ENCODE data around the gene PREX1.

Gene PREX1

DNA sequence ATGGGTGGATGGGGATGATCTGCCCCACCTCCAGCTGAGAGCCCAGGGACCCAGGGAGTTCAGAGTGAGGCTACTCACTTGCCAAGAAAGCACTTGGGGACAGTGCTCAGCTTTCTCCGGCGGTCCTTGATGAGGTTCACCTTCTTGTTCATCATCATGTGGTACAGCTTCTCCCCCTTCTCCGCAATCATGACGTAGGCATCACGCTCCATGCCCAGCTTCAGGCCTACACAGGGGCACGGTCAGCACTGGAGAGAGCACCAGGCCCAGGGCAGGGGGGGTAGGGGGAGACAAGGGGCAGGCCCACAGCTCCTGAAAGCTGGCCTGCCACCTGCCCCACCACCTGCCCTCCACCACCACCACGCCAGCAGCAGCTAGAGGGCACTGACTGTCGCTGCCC is 139.2 kb downstream of the PREX1 start:
- H3K27me3 ChIP-seq (ENCODE audit: insufficient read depth, poor library complexity, severe bottlenecking) = no peaks in the 10 kb centered on the region

DNA sequence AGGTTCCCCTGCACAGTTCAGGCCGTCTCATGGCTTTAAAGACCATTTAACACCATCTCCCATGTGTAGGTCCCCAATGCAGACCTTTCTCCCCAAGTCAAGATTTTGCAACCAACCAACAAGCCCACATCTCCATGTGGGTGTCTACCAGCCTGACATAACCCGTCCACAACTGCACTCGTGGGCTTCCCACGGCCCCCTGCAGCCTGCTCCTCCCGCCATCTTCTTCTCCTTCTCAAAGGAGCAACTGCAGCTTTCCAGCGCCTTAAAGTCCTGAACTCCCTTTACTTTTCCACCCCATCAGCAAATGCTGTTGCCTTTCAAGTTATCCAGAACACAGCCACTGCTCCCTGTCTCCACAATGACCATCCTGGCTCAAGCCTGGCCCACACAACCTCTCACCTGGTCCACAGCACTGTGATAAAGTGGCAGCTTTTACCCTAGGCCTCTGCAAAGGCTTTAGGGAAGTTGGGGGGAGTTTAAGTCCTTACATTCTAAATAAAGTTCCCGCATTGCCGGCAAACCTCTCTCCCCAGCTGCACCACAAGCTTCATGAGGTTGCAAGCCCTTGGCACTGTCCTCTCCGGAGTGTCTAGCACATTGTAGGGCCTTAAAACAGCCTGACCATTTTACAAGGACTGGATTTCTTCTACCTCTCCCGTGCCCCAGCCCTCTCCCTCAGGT is 140.5 kb downstream of the PREX1 start:
- Histone ChIP-seq H3K4me3 (replicated peaks; ENCODE audit: insufficient read depth, low read length) (no peak overlapping the region), H3K27me3 (ENCODE audit: insufficient read depth, poor library complexity, severe bottlenecking) (no peaks in the 10 kb centered on the region), H3K27ac (replicated peaks) (peak overlapping the region; percentile 74)
- TF ChIP-seq POLR2AphosphoS5 (IDR thresholded peaks at IDR 0.05; ENCODE audit: low read depth) = 0 out of 2 replicates have a peak, but pooled peaks have one; percentile 18
- TF ChIP-seq, protein P1, sequence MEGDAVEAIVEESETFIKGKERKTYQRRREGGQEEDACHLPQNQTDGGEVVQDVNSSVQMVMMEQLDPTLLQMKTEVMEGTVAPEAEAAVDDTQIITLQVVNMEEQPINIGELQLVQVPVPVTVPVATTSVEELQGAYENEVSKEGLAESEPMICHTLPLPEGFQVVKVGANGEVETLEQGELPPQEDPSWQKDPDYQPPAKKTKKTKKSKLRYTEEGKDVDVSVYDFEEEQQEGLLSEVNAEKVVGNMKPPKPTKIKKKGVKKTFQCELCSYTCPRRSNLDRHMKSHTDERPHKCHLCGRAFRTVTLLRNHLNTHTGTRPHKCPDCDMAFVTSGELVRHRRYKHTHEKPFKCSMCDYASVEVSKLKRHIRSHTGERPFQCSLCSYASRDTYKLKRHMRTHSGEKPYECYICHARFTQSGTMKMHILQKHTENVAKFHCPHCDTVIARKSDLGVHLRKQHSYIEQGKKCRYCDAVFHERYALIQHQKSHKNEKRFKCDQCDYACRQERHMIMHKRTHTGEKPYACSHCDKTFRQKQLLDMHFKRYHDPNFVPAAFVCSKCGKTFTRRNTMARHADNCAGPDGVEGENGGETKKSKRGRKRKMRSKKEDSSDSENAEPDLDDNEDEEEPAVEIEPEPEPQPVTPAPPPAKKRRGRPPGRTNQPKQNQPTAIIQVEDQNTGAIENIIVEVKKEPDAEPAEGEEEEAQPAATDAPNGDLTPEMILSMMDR (IDR thresholded peaks at IDR 0.05; ENCODE audit: insufficient read depth, low read length) = no peak
- TF ChIP-seq, protein P2, sequence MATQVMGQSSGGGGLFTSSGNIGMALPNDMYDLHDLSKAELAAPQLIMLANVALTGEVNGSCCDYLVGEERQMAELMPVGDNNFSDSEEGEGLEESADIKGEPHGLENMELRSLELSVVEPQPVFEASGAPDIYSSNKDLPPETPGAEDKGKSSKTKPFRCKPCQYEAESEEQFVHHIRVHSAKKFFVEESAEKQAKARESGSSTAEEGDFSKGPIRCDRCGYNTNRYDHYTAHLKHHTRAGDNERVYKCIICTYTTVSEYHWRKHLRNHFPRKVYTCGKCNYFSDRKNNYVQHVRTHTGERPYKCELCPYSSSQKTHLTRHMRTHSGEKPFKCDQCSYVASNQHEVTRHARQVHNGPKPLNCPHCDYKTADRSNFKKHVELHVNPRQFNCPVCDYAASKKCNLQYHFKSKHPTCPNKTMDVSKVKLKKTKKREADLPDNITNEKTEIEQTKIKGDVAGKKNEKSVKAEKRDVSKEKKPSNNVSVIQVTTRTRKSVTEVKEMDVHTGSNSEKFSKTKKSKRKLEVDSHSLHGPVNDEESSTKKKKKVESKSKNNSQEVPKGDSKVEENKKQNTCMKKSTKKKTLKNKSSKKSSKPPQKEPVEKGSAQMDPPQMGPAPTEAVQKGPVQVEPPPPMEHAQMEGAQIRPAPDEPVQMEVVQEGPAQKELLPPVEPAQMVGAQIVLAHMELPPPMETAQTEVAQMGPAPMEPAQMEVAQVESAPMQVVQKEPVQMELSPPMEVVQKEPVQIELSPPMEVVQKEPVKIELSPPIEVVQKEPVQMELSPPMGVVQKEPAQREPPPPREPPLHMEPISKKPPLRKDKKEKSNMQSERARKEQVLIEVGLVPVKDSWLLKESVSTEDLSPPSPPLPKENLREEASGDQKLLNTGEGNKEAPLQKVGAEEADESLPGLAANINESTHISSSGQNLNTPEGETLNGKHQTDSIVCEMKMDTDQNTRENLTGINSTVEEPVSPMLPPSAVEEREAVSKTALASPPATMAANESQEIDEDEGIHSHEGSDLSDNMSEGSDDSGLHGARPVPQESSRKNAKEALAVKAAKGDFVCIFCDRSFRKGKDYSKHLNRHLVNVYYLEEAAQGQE (IDR thresholded peaks at IDR 0.05; ENCODE audit: insufficient replicate concordance, low read depth) = peak; percentile 64
- DNase-seq (ENCODE audit: low read depth in 1 of 2, low spot score in 1 of 2) = peak in 1 of 2 experiments; percentile 66

More for the DNA sequence above, 139.2 kb downstream of the PREX1 start:
- no peak for TF ChIP-seq GABPA (IDR thresholded peaks at IDR 0.05; ENCODE audit: low read depth)
- no peak for TF ChIP-seq POLR2AphosphoS5 (IDR thresholded peaks at IDR 0.05; ENCODE audit: low read depth)
- no peak for TF ChIP-seq SPI1 (IDR thresholded peaks at IDR 0.05; ENCODE audit: borderline replicate concordance, low read depth)
- TF ChIP-seq, protein P2 (IDR thresholded peaks at IDR 0.05; ENCODE audit: insufficient replicate concordance, low read depth) = no peak
- TF ChIP-seq, protein P1 (IDR thresholded peaks at IDR 0.05; ENCODE audit: insufficient read depth, low read length) = no peak
- Histone ChIP-seq H3K27ac (replicated peaks) (peak overlapping the region; percentile 74), H3K4me3 (replicated peaks; ENCODE audit: insufficient read depth, low read length) (no peak overlapping the region)
- DNase-seq (ENCODE audit: low read depth in 1 of 2, low spot score in 1 of 2) = no peak

DNA sequence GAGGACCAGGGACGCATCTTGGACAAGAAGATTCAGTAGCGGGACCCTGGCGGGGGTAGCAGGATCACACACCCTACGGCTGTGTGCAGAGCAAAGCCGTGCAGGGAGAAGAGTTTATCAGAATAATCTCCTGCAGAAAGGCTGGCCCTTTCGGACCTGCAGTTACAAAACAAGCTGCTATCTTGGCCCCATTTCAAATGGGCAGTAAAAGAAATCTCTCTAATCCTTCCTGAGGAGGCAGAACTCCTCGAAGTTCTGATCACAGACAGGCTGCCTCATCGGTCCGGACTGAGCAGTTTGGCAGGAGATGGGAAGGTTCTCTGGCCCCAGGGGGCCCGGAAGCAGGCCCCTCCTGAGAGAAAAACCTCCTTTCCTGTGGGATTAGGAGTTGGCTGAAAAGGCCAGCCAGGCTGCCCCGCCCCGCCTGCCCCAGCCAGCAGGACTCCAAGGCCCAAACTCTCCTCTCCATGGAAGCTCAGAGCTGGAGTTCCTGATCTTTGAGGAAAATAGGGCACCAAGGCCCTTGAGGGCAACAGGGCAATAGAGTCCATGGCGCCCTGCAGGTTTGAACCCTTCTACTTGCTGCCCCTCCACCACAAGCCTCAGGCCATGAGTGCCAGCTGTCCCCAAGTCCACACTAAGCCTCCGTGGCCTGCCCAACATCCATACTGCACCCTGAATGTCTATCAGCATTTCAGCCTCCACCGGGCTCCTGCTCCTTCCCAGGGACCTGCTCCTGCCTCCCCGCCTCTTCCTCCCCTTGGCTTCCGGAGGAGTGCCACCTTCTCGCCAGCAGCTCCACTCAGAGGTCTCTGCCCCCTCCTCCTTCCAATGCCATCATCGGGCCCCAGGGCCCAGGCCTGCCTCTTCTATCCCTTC is 141.3 kb downstream of the PREX1 start:
- no peak for DNase-seq (ENCODE audit: low read depth in 1 of 2, low spot score in 1 of 2)
- H3K4me3 ChIP-seq (replicated peaks; ENCODE audit: insufficient read depth, low read length) = no peak overlapping the region
- H3K27me3 ChIP-seq (ENCODE audit: insufficient read depth, poor library complexity, severe bottlenecking) = no peaks in the 10 kb centered on the region
- H3K27ac ChIP-seq (replicated peaks) = peak overlapping the region; percentile 74
- TF ChIP-seq GABPA (IDR thresholded peaks at IDR 0.05; ENCODE audit: low read depth) = no peak
- TF ChIP-seq, protein P2 (IDR thresholded peaks at IDR 0.05; ENCODE audit: insufficient replicate concordance, low read depth) = no peak
- TF ChIP-seq SPI1 (IDR thresholded peaks at IDR 0.05; ENCODE audit: borderline replicate concordance, low read depth) = no peak
- no peak for TF ChIP-seq POLR2AphosphoS5 (IDR thresholded peaks at IDR 0.05; ENCODE audit: low read depth)
- TF ChIP-seq, protein P1 (IDR thresholded peaks at IDR 0.05; ENCODE audit: insufficient read depth, low read length) = no peak

Measured in HL-60 (cell line).